GM19023 (cell line): Measurements from ENCODE around the gene DENND2D.
A peak's percentile ranks its signal among the peaks of the same experiment; 100 is the strongest.
"Not testable (repeated sequence)": the region's sequence is repeated elsewhere in the genome, so short reads cannot be mapped to it uniquely, and the experiment has no call there.

ENCODE experiments used
- ATAC-seq: cut with Tn5 transposase; IDR thresholded peaks from one replicate; pipeline ENCODE4 v1.9.1; 2021; ENCODE audit warnings: mild to moderate bottlenecking, moderate library complexity; ENCODE audit not compliant: unreplicated experiment

Gene DENND2D

GRCh38 chr1:111222308-111223125, 22.1 kb upstream of the DENND2D start:
- peak; percentile 38 for ATAC-seq

- ATAC-seq = peak; percentile 56
These were observed 21.3 kb upstream of the DENND2D start for GRCh38 chr1:111221633-111222291.

GRCh38 chr1:111221276-111221632, 20.8 kb upstream of the DENND2D start:
- ATAC-seq = no peak

- ATAC-seq = no peak
These were observed 19.9 kb upstream of the DENND2D start for GRCh38 chr1:111220302-111220890.

- peak; percentile 26 for ATAC-seq
These were observed 19.3 kb upstream of the DENND2D start for GRCh38 chr1:111219557-111220286.

- no peak for ATAC-seq
These were observed 18.5 kb upstream of the DENND2D start for GRCh38 chr1:111218701-111219556.

- no peak for ATAC-seq
These were observed 16.9 kb upstream of the DENND2D start for GRCh38 chr1:111217183-111217910.

GRCh38 chr1:111216751-111217150, 16.3 kb upstream of the DENND2D start:
- no peak for ATAC-seq

GRCh38 chr1:111215285-111215684, 14.8 kb upstream of the DENND2D start:
- ATAC-seq = not testable (repeated sequence)

GRCh38 chr1:111214884-111215283, 14.4 kb upstream of the DENND2D start:
- ATAC-seq = no peak

GRCh38 chr1:111214074-111214801, 13.8 kb upstream of the DENND2D start:
- ATAC-seq = no peak

GRCh38 chr1:111213412-111213811, 13.0 kb upstream of the DENND2D start:
- ATAC-seq = no peak

GRCh38 chr1:111212634-111213335, 12.3 kb upstream of the DENND2D start:
- no peak for ATAC-seq

- no peak for ATAC-seq
These were observed 11.5 kb upstream of the DENND2D start for GRCh38 chr1:111211921-111212320.

GRCh38 chr1:111209622-111210021, 9.2 kb upstream of the DENND2D start:
- ATAC-seq = no peak

- ATAC-seq = no peak
These were observed 8.5 kb upstream of the DENND2D start for GRCh38 chr1:111208921-111209320.

- ATAC-seq = no peak
These were observed 5.2 kb upstream of the DENND2D start for GRCh38 chr1:111205714-111206050.

GRCh38 chr1:111204983-111205713, 4.7 kb upstream of the DENND2D start:
- ATAC-seq = no peak
